HUES64 (cell line): ENCODE results near the gene KRT1.
"Not testable (repeated sequence)": the region's sequence is repeated elsewhere in the genome, so short reads cannot be mapped to it uniquely, and the experiment has no call there.

Experiments
- H3K27ac ChIP-seq: 2 replicates; pipeline ENCODE4 v1.7.0; 2013; ENCODE audit warnings: low read depth, low read length, inconsistent platforms
- H3K27me3 ChIP-seq: 2 replicates; pipeline ENCODE4 v1.6.1; 2013; ENCODE audit warnings: mild to moderate bottlenecking, low read length; ENCODE audit not compliant: insufficient read depth
- H3K36me3 ChIP-seq: 2 replicates; pipeline ENCODE4 v1.6.1; 2013; ENCODE audit warnings: mild to moderate bottlenecking, low read length; ENCODE audit not compliant: insufficient read depth
- H3K4me1 ChIP-seq: 2 replicates; pipeline ENCODE4 v1.6.1; 2013; ENCODE audit warnings: mild to moderate bottlenecking, low read length, moderate library complexity; ENCODE audit not compliant: insufficient read depth
- H3K4me3 ChIP-seq: 2 replicates; pipeline ENCODE4 v1.5.1; 2013; ENCODE audit warnings: mild to moderate bottlenecking, low read length, moderate library complexity
- H3K9ac ChIP-seq: 2 replicates; pipeline ENCODE4 v1.6.1; 2013; ENCODE audit warnings: mild to moderate bottlenecking, low read depth, low read length
- H3K9me3 ChIP-seq: 2 replicates; pipeline ENCODE4 v1.6.1; 2013; ENCODE audit warnings: low read depth, low read length; ENCODE audit not compliant: insufficient read depth
- WGBS: fragments of 150-250, 120-280 bp; methylation state at CpG from one replicate; pipeline ENCODE4 v1.1.7; 2013; ENCODE audit warnings: missing lambda C conversion rate; 5-methylcytosine and 5-hydroxymethylcytosine counted together

Gene KRT1

GRCh38 chr12:52670961-52671360, 9.2 kb downstream of the KRT1 start:
- Histone ChIP-seq H3K27me3 (no peaks in the 10 kb centered on the region), H3K9me3 (no peaks in the 10 kb centered on the region), H3K9ac (no peak overlapping the region), H3K4me1 (no peaks in the 10 kb centered on the region), H3K4me3 (no peak overlapping the region), H3K36me3 (no peaks in the 10 kb centered on the region), H3K27ac (no peak overlapping the region)
- WGBS = 92% methylated on average over 3 of the region's 3 CpGs

GRCh38 chr12:52670506-52670905, 9.7 kb downstream of the KRT1 start:
- no peaks in the 10 kb centered on the region for H3K36me3 ChIP-seq
- H3K27ac ChIP-seq = no peak overlapping the region
- no peak overlapping the region for H3K4me3 ChIP-seq
- no peaks in the 10 kb centered on the region for H3K27me3 ChIP-seq
- H3K9ac ChIP-seq = no peak overlapping the region
- 75% methylated on average over 2 of the region's 4 CpGs for whole genome bisulfite sequencing
- no peaks in the 10 kb centered on the region for H3K9me3 ChIP-seq
- H3K4me1 ChIP-seq = no peaks in the 10 kb centered on the region

GRCh38 chr12:52669941-52670340, 10.3 kb downstream of the KRT1 start:
- H3K27ac ChIP-seq, H3K27me3 ChIP-seq, H3K4me1 ChIP-seq, H3K4me3 ChIP-seq, H3K36me3 ChIP-seq, H3K9ac ChIP-seq, H3K9me3 ChIP-seq: not testable (repeated sequence)
- WGBS = 92% methylated on average over 3 of the region's 3 CpGs

GRCh38 chr12:52669426-52669825, 10.8 kb downstream of the KRT1 start:
- H3K27ac ChIP-seq = no peak overlapping the region
- no peaks in the 10 kb centered on the region for H3K27me3 ChIP-seq
- H3K9ac ChIP-seq = no peak overlapping the region

GRCh38 chr12:52667931-52668330, 12.3 kb downstream of the KRT1 start:
- WGBS = 84% methylated on average over 7 of the region's 7 CpGs
- Histone ChIP-seq H3K9me3 (no peaks in the 10 kb centered on the region), H3K4me3 (no peak overlapping the region), H3K27ac (no peak overlapping the region), H3K9ac (no peak overlapping the region), H3K36me3 (no peaks in the 10 kb centered on the region), H3K4me1 (no peaks in the 10 kb centered on the region), H3K27me3 (no peaks in the 10 kb centered on the region)

More at GRCh38 chr12:52669426-52669825, 10.8 kb downstream of the KRT1 start:
- Histone ChIP-seq H3K9me3 (no peaks in the 10 kb centered on the region), H3K4me3 (no peak overlapping the region), H3K36me3 (no peaks in the 10 kb centered on the region), H3K4me1 (no peaks in the 10 kb centered on the region)

GRCh38 chr12:52667509-52667908, 12.7 kb downstream of the KRT1 start:
- Histone ChIP-seq H3K4me3 (no peak overlapping the region), H3K27ac (no peak overlapping the region), H3K4me1 (no peaks in the 10 kb centered on the region), H3K9me3 (no peaks in the 10 kb centered on the region), H3K27me3 (no peaks in the 10 kb centered on the region), H3K36me3 (no peaks in the 10 kb centered on the region), H3K9ac (no peak overlapping the region)
- 70% methylated on average over 9 of the region's 9 CpGs for WGBS

GRCh38 chr12:52666471-52666870, 13.7 kb downstream of the KRT1 start:
- 94% methylated on average over 3 of the region's 3 CpGs for WGBS
- no peak overlapping the region for H3K9ac ChIP-seq
- no peak overlapping the region for H3K4me3 ChIP-seq
- H3K4me1 ChIP-seq = no peaks in the 10 kb centered on the region
- no peaks in the 10 kb centered on the region for H3K27me3 ChIP-seq
- no peaks in the 10 kb centered on the region for H3K36me3 ChIP-seq
- no peaks in the 10 kb centered on the region for H3K9me3 ChIP-seq
- no peak overlapping the region for H3K27ac ChIP-seq

GRCh38 chr12:52663420-52663819, 16.8 kb downstream of the KRT1 start:
- no peak overlapping the region for H3K4me3 ChIP-seq
- H3K27me3 ChIP-seq = no peaks in the 10 kb centered on the region
- H3K9ac ChIP-seq = no peak overlapping the region
- H3K36me3 ChIP-seq = no peaks in the 10 kb centered on the region
- no peak overlapping the region for H3K27ac ChIP-seq
- no peaks in the 10 kb centered on the region for H3K4me1 ChIP-seq
- no peaks in the 10 kb centered on the region for H3K9me3 ChIP-seq

- H3K9ac ChIP-seq = no peak overlapping the region
- no peaks in the 10 kb centered on the region for H3K27me3 ChIP-seq
- no peak overlapping the region for H3K27ac ChIP-seq
- H3K4me1 ChIP-seq = no peaks in the 10 kb centered on the region
- no peak overlapping the region for H3K4me3 ChIP-seq
- H3K36me3 ChIP-seq = no peaks in the 10 kb centered on the region
- H3K9me3 ChIP-seq = no peaks in the 10 kb centered on the region
Observed at GRCh38 chr12:52662918-52663229, 17.3 kb downstream of the KRT1 start.

- no peaks in the 10 kb centered on the region for H3K36me3 ChIP-seq
- H3K9ac ChIP-seq = no peak overlapping the region
- no peaks in the 10 kb centered on the region for H3K4me1 ChIP-seq
- H3K27ac ChIP-seq = no peak overlapping the region
- H3K9me3 ChIP-seq = no peaks in the 10 kb centered on the region
- H3K27me3 ChIP-seq = no peaks in the 10 kb centered on the region
- H3K4me3 ChIP-seq = no peak overlapping the region
- 87% methylated on average over 10 of the region's 10 CpGs for WGBS
Observed at GRCh38 chr12:52662093-52662917, 17.9 kb downstream of the KRT1 start.

GRCh38 chr12:52661668-52662067, 18.5 kb downstream of the KRT1 start:
- Histone ChIP-seq H3K36me3 (no peaks in the 10 kb centered on the region), H3K9ac (no peak overlapping the region), H3K9me3 (no peaks in the 10 kb centered on the region), H3K27ac (no peak overlapping the region), H3K4me3 (no peak overlapping the region), H3K27me3 (no peaks in the 10 kb centered on the region), H3K4me1 (no peaks in the 10 kb centered on the region)
- 95% methylated on average over 2 of the region's 3 CpGs for WGBS

GRCh38 chr12:52660934-52661499, 19.2 kb downstream of the KRT1 start:
- H3K4me3 ChIP-seq = no peak overlapping the region
- 89% methylated on average over 2 of the region's 3 CpGs for WGBS
- H3K27ac ChIP-seq = no peak overlapping the region
- no peaks in the 10 kb centered on the region for H3K27me3 ChIP-seq
- H3K36me3 ChIP-seq = no peaks in the 10 kb centered on the region
- H3K4me1 ChIP-seq = no peaks in the 10 kb centered on the region
- no peaks in the 10 kb centered on the region for H3K9me3 ChIP-seq
- H3K9ac ChIP-seq = no peak overlapping the region
